ENCODE measurements around the gene PAPPA. TPM values are rescaled to one million over a fixed set of nuclear protein-coding genes. Genes with fewer than 3 reads are reported as not detected.

PAPPA gene
- total RNA-seq, 1 experiment from 2014 or later, result 0.17 TPM

DNA sequence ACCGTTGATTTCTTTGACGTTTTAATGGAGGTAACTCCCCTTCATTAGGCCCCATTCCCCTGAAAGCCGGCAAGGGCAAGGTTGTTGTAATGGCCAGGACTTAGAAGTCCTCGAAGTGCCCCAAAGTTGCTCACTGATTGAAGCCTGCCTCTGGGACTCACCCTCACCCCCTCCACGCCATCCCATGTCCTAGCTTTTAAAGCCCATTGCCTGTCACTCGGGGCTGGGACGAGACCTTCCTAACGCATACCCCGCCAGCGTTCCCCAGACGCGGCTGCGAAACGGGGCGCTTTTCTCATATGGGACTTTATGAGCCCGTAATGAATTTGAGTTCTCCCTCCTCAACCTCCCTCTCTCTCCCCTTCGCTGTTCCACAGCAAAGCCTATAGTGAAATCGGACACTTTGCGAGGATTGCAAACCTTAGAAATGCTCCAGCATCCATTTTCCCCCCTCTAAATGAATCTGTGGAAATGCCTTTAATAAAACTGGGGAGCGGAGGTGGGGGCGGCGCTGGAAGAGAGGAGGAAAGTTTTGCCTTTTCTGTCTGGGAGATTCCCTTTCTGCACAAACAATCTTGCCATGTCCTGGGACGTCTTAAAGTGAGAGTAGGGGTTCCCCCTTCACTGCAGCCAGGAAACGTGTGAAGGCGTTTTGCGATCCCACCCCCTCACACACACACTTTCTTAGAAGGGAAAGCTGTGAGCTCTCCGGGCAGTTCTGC is 1.5 kb downstream of the PAPPA start:
- Histone ChIP-seq H4K8ac (replicated peaks; ENCODE audit: insufficient read length, low read depth, low read length) (no peak overlapping the region), H2AK5ac (ENCODE audit: insufficient read length, low read length) (no peak overlapping the region), H3K14ac (ENCODE audit: insufficient read depth, low read length) (no peak overlapping the region), H3K79me1 (ENCODE audit: insufficient read depth, low read depth, low read length, poor library complexity, severe bottlenecking) (no peaks in the 10 kb centered on the region), H3K23ac (ENCODE audit: insufficient read length, low read depth, low read length) (no peak overlapping the region), H3K18ac (ENCODE audit: insufficient read length, low read depth, low read length) (no peak overlapping the region), H3K23me2 (ENCODE audit: insufficient read length, low read depth, low read length, poor library complexity, severe bottlenecking) (peaks cover 18% of the 10 kb centered on the region), H2AFZ (ENCODE audit: low read length) (no peak overlapping the region), H2BK20ac (ENCODE audit: low read depth, low read length, poor library complexity, severe bottlenecking) (no peak overlapping the region), H3K27me3 (ENCODE audit: insufficient read depth, low read length) (peaks cover 16% of the 10 kb centered on the region; the same call in 1 of the 2 replicates), H3K9me3 (ENCODE audit: control insufficient read depth, low read depth, low read length) (no peaks in the 10 kb centered on the region), H3K79me2 (ENCODE audit: insufficient read depth, low read length) (no peaks in the 10 kb centered on the region), H3K56ac (ENCODE audit: insufficient read length, low read depth, low read length) (no peak overlapping the region), H3K4me2 (ENCODE audit: insufficient read depth, insufficient read length, low read length) (peak overlapping the region; percentile 87), H3K4me1 (ENCODE audit: insufficient read depth, low read length) (no peaks in the 10 kb centered on the region), H2BK5ac (ENCODE audit: insufficient read length, low read length) (no peak overlapping the region), H2BK15ac (ENCODE audit: low read depth, low read length) (no peak overlapping the region), H2BK12ac (ENCODE audit: insufficient read length, low read depth, low read length) (no peak overlapping the region), H3K4ac (ENCODE audit: low read depth, low read length) (no peak overlapping the region), H2BK120ac (ENCODE audit: low read depth, low read length, poor library complexity, severe bottlenecking) (no peak overlapping the region), H4K5ac (ENCODE audit: insufficient read length, low read depth, low read length) (no peak overlapping the region), H3T11ph (ENCODE audit: low read length) (no peak overlapping the region), H4K20me1 (ENCODE audit: control insufficient read depth, insufficient read depth, insufficient read length) (no peaks in the 10 kb centered on the region), H3K27ac (ENCODE audit: insufficient read length, low read depth, low read length) (no peak overlapping the region), H4K91ac (ENCODE audit: insufficient read length, low read depth, low read length) (no peak overlapping the region), H3K9ac (ENCODE audit: extremely low read depth, insufficient read length, low read length) (no peak overlapping the region)
- peaks cover 49 to 52% of the 10 kb centered on the region in 2 experiments for H3K4me1 Mint-ChIP-seq
- DNase-seq, result peak; percentile 29
- no peaks in the 10 kb centered on the region; a peak in 1 of 7 replicates for H3K36me3 Mint-ChIP-seq (ENCODE audit: insufficient read depth in 1 of 3, low read depth in 3 of 3)
- no peaks in the 10 kb centered on the region; a peak in 1 of 5 replicates for H3K9me3 Mint-ChIP-seq
- H3K27ac Mint-ChIP-seq, result no peak overlapping the region
- TF ChIP-seq, protein P1, sequence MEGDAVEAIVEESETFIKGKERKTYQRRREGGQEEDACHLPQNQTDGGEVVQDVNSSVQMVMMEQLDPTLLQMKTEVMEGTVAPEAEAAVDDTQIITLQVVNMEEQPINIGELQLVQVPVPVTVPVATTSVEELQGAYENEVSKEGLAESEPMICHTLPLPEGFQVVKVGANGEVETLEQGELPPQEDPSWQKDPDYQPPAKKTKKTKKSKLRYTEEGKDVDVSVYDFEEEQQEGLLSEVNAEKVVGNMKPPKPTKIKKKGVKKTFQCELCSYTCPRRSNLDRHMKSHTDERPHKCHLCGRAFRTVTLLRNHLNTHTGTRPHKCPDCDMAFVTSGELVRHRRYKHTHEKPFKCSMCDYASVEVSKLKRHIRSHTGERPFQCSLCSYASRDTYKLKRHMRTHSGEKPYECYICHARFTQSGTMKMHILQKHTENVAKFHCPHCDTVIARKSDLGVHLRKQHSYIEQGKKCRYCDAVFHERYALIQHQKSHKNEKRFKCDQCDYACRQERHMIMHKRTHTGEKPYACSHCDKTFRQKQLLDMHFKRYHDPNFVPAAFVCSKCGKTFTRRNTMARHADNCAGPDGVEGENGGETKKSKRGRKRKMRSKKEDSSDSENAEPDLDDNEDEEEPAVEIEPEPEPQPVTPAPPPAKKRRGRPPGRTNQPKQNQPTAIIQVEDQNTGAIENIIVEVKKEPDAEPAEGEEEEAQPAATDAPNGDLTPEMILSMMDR (conservative IDR thresholded peaks at IDR 0.05), result no peak
- WGBS (ENCODE audit: extremely low coverage, insufficient read length, low lambda C conversion rate), result no CpG with 5 or more reads among the region's 27 CpGs
- peaks cover 93% of the 10 kb centered on the region for H3K27me3 Mint-ChIP-seq (ENCODE audit: low read depth)
- peak overlapping the region; percentile 64 to 88 for H3K4me3 Mint-ChIP-seq

Measured in H9 (cell line).